Measurements from ENCODE around the gene ZG16B. TPM values are rescaled to one million over a fixed set of nuclear protein-coding genes. Genes with fewer than 3 reads are reported as not detected.

The ZG16B gene
- total RNA-seq, 1 experiment from 2014 or later: not detected

- no peak for DNase-seq (ENCODE audit: low spot score)
- Mint-ChIP-seq H3K27me3 (ENCODE audit: low read depth) (peaks cover 77% of the 10 kb centered on the region), H3K4me3 (peak overlapping the region; percentile 73), H3K27ac (no peak overlapping the region), H3K4me1 (no peaks in the 10 kb centered on the region), H3K9me3 (no peaks in the 10 kb centered on the region), H3K36me3 (no peaks in the 10 kb centered on the region)
- ChIA-PET CTCF (interaction anchor here (0.8 to 4.7 kb wide), 31 partner anchors 9 to 191 kb away, joined by 3 to 99 read pairs (median 6); partner anchors contain the start of genes FLYWCH1, FLYWCH2, KCTD5 and PRSS21), POLR2A (interaction anchor here (1.2 to 1.6 kb wide), 5 partner anchors 12 to 61 kb away, joined by 3 to 7 read pairs (median 4); partner anchors contain the start of gene FLYWCH2)
- ATAC-seq: no peak
- no peak for TF ChIP-seq GRHL2 (CRISPR knock-in tag; IDR thresholded peaks at IDR 0.05; ENCODE audit: insufficient replicate concordance, severe bottlenecking)
- TF ChIP-seq TP53 (CRISPR knock-in tag; IDR thresholded peaks at IDR 0.05): no peak
Observed at GRCh38 chr16:2867661-2867986, 37.5 kb downstream of the ZG16B start.

GRCh38 chr16:2867987-2868789, 38.1 kb downstream of the ZG16B start:
- Mint-ChIP-seq H3K36me3 (no peaks in the 10 kb centered on the region), H3K27ac (no peak overlapping the region), H3K4me1 (0 out of 2 replicates have a peak, but pooled peaks cover 3% of the 10 kb centered on the region), H3K4me3 (peak overlapping the region; percentile 73), H3K9me3 (no peaks in the 10 kb centered on the region), H3K27me3 (ENCODE audit: low read depth) (peaks cover 80% of the 10 kb centered on the region)
- POLR2A ChIA-PET: interaction anchor here (1.2 to 1.6 kb wide), 5 partner anchors 12 to 60 kb away, joined by 3 to 7 read pairs (median 4); partner anchors contain the start of gene FLYWCH2
- peak; percentile 94 for ATAC-seq
- DNase-seq (ENCODE audit: low spot score): peak; percentile 97
- CTCF ChIA-PET: interaction anchor here (0.7 to 4.7 kb wide), 35 partner anchors 8 to 304 kb away, joined by 3 to 99 read pairs (median 6); partner anchors contain the start of genes FLYWCH1, FLYWCH2, KCTD5 and PRSS21
- 0 out of 2 replicates have a peak, but pooled peaks have one; percentile 62 for TF ChIP-seq CREM (CRISPR knock-in tag; IDR thresholded peaks at IDR 0.05)
- TF ChIP-seq SMAD4 (CRISPR knock-in tag; IDR thresholded peaks at IDR 0.05): no peak
- TF ChIP-seq JAZF1 (CRISPR knock-in tag; IDR thresholded peaks at IDR 0.05): no peak
- no peak for TF ChIP-seq ZNF219 (CRISPR knock-in tag; IDR thresholded peaks at IDR 0.05; ENCODE audit: borderline replicate concordance)
- TF ChIP-seq FOXK1 (CRISPR knock-in tag; IDR thresholded peaks at IDR 0.05): no peak
- peak; percentile 55; the same call in 1 of the 2 replicates for TF ChIP-seq SP1 (CRISPR knock-in tag; conservative IDR thresholded peaks at IDR 0.05)
- no peak for TF ChIP-seq NR1H2 (CRISPR knock-in tag; IDR thresholded peaks at IDR 0.05)
- TF ChIP-seq ZSCAN18 (CRISPR knock-in tag; IDR thresholded peaks at IDR 0.05): no peak
- 0 out of 2 replicates have a peak, but pooled peaks have one; percentile 40 for TF ChIP-seq SMAD3 (CRISPR knock-in tag; IDR thresholded peaks at IDR 0.05; ENCODE audit: borderline replicate concordance)
- no peak for TF ChIP-seq SOX15 (CRISPR knock-in tag; IDR thresholded peaks at IDR 0.05)
- TF ChIP-seq PRDM15 (CRISPR knock-in tag; IDR thresholded peaks at IDR 0.05): no peak
- no peak for TF ChIP-seq ZBTB21 (CRISPR knock-in tag; IDR thresholded peaks at IDR 0.05; ENCODE audit: borderline replicate concordance)
- TF ChIP-seq NR2C2 (CRISPR knock-in tag; IDR thresholded peaks at IDR 0.05): no peak
- TF ChIP-seq NFE2L1 (CRISPR knock-in tag; IDR thresholded peaks at IDR 0.05): no peak
- no peak for TF ChIP-seq E2F5 (CRISPR knock-in tag; IDR thresholded peaks at IDR 0.05)
- TF ChIP-seq NFYB (CRISPR knock-in tag; conservative IDR thresholded peaks at IDR 0.05; ENCODE audit: low read depth): no peak
- no peak for TF ChIP-seq PREB (CRISPR knock-in tag; IDR thresholded peaks at IDR 0.05; ENCODE audit: borderline replicate concordance)
- peak; percentile 31; the same call in 1 of the 2 replicates for TF ChIP-seq ZBTB43 (CRISPR knock-in tag; IDR thresholded peaks at IDR 0.05)
- no peak for TF ChIP-seq FOXJ3 (CRISPR knock-in tag; IDR thresholded peaks at IDR 0.05; ENCODE audit: borderline replicate concordance)
- TF ChIP-seq HMGA2 (CRISPR knock-in tag; IDR thresholded peaks at IDR 0.05): no peak
- no peak for TF ChIP-seq E2F1 (CRISPR knock-in tag; IDR thresholded peaks at IDR 0.05)
- TF ChIP-seq MAX (CRISPR knock-in tag; IDR thresholded peaks at IDR 0.05): peak; percentile 82

Data from WTC11 (cell line).